HuH-7 (cell line): ENCODE measurements around the gene APBB1.
A peak's percentile ranks its signal among the peaks of the same experiment; 100 is the strongest.

Source experiments
- DNase-seq: peaks from one replicate; pipeline ENCODE4 v3.0.0; 2011; ENCODE audit warnings: low spot score

The APBB1 gene

GRCh38 chr11:6419009-6419631 lies at the start of gene APBB1:
Gene APBB1, minus strand, starts transcription at chr11:6419094. Its CDS starts 7,747 bp downstream, at chr11:6411347.
- DNase-seq = peak; percentile 88

DNA sequence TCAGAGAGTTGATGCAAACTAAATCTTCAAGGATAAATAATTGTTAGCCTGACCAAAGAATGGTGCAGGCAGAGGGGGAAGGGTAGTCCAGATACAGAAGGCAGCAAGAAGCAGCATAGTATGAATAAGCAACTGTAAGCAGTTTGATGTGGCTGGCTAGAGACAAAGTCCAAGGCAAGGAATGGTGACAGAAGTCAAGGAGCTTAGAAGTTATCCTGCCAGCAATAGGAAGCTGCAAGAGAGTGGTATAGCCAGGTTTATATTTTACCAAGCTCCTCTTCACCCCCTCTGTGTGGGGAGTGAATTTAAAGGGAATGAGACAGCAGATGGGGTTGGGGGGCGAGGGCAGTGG lies 40.2 kb upstream of the APBB1 start:
- no peak for DNase-seq

GRCh38 chr11:6458352-6459098 lies 39.6 kb upstream of the APBB1 start:
- no peak for DNase-seq

DNA sequence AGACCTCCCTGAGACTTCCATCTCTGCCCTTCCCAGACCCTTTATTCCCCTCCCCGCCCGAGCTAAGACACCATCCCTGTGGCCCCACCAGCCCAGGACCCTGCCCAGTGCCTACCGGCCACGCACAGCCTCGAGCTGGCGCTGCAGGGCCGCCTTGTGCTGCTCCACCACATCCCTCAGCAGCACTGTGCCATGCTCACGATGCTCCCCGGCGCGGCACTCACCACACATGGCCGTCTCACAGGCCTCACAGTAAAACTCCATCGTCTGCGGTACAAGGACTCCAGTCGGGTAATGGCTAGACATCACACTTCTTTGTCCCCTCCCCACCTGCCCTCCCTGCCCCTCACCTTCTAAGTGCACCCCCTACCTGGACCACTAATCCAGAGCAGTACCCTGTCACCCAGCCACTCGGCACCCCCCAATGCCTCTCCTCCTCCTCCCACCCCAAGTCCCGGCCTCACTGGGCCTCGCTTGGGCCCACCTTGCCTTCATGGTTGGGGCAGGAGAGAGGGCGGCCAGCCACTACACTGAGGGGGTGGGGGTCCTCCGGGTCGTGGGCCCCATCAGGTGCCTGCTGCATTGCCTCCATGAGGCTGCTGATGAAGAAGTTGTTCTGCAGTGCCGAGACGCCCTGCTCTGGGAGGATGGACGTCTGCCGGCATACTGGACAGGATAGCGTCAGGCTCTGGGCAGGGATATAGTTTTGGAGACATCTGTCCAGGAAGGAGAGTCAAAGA lies 38.9 kb upstream of the APBB1 start:
- DNase-seq = no peak

GRCh38 chr11:6456361-6457073 lies 37.6 kb upstream of the APBB1 start:
- no peak for DNase-seq

DNA sequence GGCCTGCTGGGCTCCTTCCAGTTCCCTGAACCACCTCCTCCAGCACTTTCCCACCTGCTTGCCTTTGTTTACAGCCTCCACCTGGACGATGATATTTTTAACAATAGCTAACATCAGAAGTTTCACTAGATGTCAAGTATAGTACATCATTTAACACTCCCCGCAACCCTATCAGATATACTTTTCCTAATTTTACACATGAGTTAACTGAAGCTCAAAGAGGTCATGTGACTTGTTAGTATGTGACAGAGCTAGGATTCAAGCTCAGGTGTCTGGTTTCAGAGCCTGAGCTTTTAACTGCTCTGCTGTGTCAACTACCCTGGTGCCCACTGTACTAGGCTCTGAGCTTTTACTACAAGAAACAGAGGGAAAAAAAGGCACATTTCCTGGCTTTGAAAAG lies 36.2 kb upstream of the APBB1 start:
- no peak for DNase-seq

- no peak for DNase-seq
Measured at GRCh38 chr11:6453152-6453551, 34.3 kb upstream of the APBB1 start.

DNA sequence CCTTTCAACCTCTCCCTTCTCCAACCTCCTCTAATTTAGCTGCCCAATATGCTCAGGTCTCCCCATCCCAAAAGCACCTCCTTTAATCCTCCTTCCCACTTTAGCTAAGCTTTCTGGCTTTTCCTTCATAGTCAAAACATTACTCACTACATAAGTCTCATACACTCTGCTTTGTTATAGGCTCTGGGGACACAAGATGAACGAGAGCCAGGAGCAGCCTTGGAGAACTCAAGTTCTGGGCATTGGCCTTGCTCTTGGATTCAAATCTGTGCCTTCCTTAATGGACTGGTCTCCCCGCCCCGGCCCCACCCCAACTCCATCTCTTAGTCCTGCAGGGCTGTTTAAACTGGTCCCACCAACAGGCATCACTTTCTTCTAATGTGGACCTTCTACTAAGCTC lies 33.3 kb upstream of the APBB1 start:
- DNase-seq = no peak

- DNase-seq = no peak
Measured at GRCh38 chr11:6448574-6448973, 29.7 kb upstream of the APBB1 start.

GRCh38 chr11:6443269-6444003 lies 24.5 kb upstream of the APBB1 start:
- DNase-seq = peak; percentile 85

DNA sequence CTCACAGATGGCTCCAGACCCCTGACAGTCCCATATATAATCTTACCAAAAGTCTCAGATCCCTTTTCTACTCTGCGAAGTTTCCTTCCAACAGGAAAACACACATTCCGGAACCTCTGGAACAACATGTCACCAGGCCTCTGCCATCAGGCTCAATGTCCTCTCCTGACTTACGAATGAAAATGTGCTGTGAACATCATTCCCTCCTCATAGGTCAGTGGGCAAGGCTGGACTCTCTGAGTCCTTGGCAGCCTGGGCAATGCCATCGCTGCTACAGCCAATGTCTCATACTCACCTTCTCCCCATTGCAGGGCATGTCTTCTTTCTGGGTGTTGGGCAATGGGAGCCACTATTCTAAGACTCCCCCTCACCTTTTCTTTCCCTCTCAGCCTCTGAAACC lies 23.5 kb upstream of the APBB1 start:
- DNase-seq = no peak

DNA sequence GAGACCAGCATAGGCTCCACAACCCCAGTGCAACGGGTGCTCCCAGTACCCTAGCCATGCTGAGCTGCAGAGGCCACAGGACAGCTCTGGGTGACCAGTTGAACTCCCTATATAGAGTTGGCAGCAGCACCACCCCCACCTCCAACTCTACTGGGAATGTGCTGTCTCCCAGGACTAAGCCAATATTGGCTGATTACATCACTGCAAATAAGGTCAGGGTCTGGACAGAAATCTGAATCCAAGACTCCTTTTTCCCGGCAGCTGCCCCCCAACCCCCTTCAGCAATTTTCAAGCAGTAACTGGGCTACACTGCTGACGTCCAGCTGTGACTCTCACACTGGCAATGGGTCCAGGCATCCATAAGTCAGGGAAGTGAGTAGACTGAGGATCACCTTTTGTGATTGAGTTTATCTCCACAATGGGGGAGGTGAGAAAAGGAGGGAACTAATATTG lies 22.0 kb upstream of the APBB1 start, which contains the start of gene HPX:
HPX (minus strand) TSS at position 82 of the 453 bp plus-strand sequence; CDS start at position 58, 24 bp downstream.
- DNase-seq = peak; percentile 61

GRCh38 chr11:6438979-6439571 lies 20.2 kb upstream of the APBB1 start:
- peak; percentile 64 for DNase-seq

DNA sequence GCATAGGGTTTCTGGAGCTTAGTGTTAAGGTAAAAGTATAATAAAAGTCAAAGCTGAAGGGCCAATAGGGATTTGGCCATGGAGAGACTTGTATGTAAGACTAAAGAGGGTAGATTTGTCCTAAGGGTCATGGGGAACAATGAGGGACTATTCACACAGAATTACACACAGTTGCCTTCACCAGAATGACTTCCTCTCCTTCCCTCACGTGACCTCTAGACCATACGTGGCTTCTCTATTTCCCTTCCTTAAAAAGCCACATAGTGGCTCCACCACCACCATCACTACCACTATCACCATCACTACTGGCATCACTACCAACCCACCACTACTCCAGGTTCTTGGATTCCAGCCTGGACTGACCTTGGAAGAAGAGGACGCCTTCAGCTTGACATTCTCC lies 19.1 kb upstream of the APBB1 start:
- no peak for DNase-seq

DNA sequence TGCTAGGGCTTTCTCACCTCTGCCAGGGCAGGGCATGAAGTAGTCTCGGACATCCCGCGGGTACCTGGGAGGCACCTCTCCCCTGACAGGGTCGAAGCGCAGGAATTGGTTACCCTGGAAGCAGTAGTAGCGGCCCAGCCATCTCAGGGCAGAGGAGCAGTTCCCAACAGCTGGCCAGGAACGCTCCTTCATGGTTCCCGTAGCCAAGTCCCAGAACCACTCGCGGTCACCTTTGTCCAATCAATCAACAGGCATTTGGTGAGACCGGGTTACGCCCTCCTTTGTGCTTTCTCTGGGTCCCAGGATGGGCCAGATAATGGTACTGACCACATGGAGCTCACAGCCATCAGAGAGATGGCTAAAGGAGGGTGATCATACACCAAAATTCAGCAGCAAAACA lies 18.5 kb upstream of the APBB1 start:
- no peak for DNase-seq

DNA sequence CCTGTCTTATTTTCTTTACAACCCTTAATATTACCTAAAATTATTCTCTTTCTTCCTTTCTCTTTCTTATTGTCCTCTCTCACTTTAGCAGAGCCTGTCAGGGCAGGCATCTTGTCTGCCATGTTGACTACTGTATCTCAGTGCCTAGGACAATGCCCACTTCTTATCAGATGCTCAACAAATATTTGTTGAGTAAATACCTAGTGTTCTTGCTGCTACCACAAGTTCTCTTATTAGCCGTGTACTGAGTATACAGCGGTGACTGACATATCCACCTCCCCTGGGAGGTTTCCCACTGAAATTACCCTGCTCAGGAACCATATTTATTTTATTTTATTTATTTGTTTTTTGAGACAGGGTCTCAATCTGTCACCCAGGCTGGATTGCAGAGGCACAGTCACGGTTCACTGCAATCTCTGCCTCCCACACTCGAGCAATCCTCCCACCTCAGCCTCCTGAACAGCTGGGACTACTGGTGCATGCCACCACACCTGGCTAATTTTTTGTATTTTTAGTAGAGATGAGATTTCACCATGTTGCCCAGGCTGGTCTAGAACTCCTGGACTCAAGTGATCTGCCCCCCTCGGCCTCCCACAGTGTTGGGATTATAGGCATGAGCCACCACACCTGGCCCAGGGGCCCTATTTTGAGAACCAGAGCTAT lies 15.2 kb upstream of the APBB1 start:
- no peak for DNase-seq

DNA sequence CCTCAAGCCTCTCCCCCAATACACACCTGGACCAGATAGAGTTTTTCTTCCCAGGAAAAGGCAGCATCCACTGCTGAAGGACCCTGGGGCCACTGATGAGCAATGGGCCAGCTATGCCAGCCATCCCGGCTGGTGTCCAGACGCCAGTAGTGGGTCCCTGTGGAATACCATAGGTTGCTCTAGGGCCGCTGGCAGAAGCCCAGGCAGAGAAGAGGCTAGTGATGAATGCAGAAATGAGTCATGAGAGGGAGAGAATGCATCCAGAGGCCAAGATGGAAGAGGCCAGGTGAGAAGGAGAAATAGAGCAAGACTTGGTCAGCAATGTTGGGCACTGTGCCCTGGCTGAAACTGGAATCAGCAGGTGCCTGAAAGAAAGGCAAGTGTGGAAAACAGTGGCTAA lies 13.0 kb upstream of the APBB1 start:
- DNase-seq = no peak

DNA sequence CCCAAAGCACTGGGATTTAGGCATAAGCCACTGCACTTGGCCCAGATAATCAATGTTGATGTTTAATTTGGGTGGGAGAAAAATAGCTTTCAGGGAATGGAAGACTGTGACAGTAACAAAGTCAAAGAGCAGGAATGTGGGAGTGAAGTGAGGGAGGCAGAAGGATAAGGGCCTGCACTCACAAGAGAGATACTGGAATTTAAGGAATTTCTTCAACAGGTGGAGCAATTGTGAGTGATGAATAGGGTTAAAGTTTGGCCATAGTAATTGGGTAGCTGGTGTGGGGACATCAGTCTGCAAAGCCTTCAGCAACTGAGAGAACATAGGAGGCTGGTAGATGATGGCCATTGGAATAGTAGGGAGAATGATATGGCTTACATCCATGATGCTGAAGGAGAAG lies 8.6 kb upstream of the APBB1 start:
- no peak for DNase-seq

GRCh38 chr11:6420677-6421076 lies 1.8 kb upstream of the APBB1 start:
- DNase-seq = no peak

DNA sequence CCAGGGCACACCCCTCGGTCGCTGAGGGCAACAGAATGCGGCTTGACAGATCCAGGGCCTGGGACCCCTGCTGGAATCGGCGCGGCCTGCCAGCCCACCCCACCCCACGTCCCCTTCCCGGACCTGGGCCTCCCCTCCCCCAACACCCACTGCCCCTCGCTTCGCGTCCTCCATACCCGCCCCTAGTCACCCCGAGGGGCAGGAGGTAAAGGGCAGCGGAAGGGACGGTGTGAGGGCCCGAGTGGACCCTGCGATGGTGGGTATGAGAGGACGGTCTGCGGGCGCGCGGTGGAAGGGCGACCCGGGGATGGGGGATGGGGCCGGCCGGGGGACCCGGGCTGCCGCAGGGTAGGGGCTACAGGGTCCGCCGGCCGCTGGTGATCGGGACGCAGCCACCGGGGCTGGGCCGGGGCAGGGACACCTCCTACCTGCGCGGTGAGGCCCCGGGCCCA lies 311 bp downstream of the APBB1 start:
- DNase-seq = no peak
